Measurements from ENCODE around the gene ALKAL2. TPM values are rescaled to one million over a fixed set of nuclear protein-coding genes. Genes with fewer than 3 reads are reported as not detected.

Gene ALKAL2
- total RNA-seq, 4 donors from 2014 or later, result 0.96 to 2.5 TPM; not detected in 2

- no peak overlapping the region for H3K4me3 ChIP-seq
- no peak for DNase-seq
- H3K9me3 ChIP-seq, result no peaks in the 10 kb centered on the region
- no peaks in the 10 kb centered on the region for H3K27me3 ChIP-seq
- in situ Hi-C loops (cut with MboI; ENCODE audit: low pct_ligation_motif_present in 1 of 4, low pct_unique_long_range_greater_than_20kb in 1 of 4, low sequenced_read_pairs in 3 of 4) (no loop called here), intact Hi-C loops (cut with DNase I; ENCODE audit: low total_unique reads) (no loop called here)
- TF ChIP-seq POLR2A (IDR thresholded peaks at IDR 0.05) (no peak), EP300 (IDR thresholded peaks at IDR 0.05; ENCODE audit: low read depth) (no peak), CTCF (IDR thresholded peaks at IDR 0.05) (no peak), POLR2AphosphoS5 (IDR thresholded peaks at IDR 0.05) (no peak)
- 30% methylated on average over 6 of the region's 6 CpGs; no CpG with 5 or more reads in 1 of the 2 donors for WGBS, 2 donors (ENCODE audit: low coverage in 1 of 2)
- H3K36me3 ChIP-seq, result peaks cover 0 to 27% (median 6%) of the 10 kb centered on the region in 4 donors
- H3K4me1 ChIP-seq, result peaks cover 0 to 29% (median 7%) of the 10 kb centered on the region in 4 donors
- H3K27ac ChIP-seq, result no peak overlapping the region
These were observed 14.6 kb downstream of the ALKAL2 start for GRCh38 chr2:273333-273732.

GRCh38 chr2:271917-272316 is 16.0 kb downstream of the ALKAL2 start:
- in situ Hi-C loops (cut with MboI; ENCODE audit: low pct_ligation_motif_present in 1 of 4, low pct_unique_long_range_greater_than_20kb in 1 of 4, low sequenced_read_pairs in 3 of 4) (no loop called here), intact Hi-C loops (cut with DNase I; ENCODE audit: low total_unique reads) (no loop called here)
- TF ChIP-seq EP300 (IDR thresholded peaks at IDR 0.05; ENCODE audit: low read depth), result no peak
- no peak for TF ChIP-seq POLR2AphosphoS5 (IDR thresholded peaks at IDR 0.05)
- no peak for TF ChIP-seq POLR2A (IDR thresholded peaks at IDR 0.05)
- TF ChIP-seq CTCF (IDR thresholded peaks at IDR 0.05), result no peak
- Histone ChIP-seq H3K4me1 (peaks cover 0 to 39% (median 10%) of the 10 kb centered on the region in 4 donors), H3K27me3 (no peaks in the 10 kb centered on the region), H3K36me3 (peaks cover 0 to 13% (median under 1%) of the 10 kb centered on the region in 4 donors), H3K27ac (no peak overlapping the region), H3K9me3 (no peaks in the 10 kb centered on the region), H3K4me3 (no peak overlapping the region)
- WGBS, 2 donors (ENCODE audit: low coverage in 1 of 2), result 88 to 95% methylated on average over 10 to 12 of the region's 12 CpGs
- DNase-seq, result no peak

- peaks cover 7 to 49% (median 17%) of the 10 kb centered on the region in 4 donors for H3K4me1 ChIP-seq
- DNase-seq, result no peak
- TF ChIP-seq POLR2A (IDR thresholded peaks at IDR 0.05) (no peak), EP300 (IDR thresholded peaks at IDR 0.05; ENCODE audit: low read depth) (no peak), POLR2AphosphoS5 (IDR thresholded peaks at IDR 0.05) (no peak), CTCF (IDR thresholded peaks at IDR 0.05) (no peak)
- intact Hi-C loops (cut with DNase I; ENCODE audit: low total_unique reads) (no loop called here), in situ Hi-C loops (cut with MboI; ENCODE audit: low pct_ligation_motif_present in 1 of 4, low pct_unique_long_range_greater_than_20kb in 1 of 4, low sequenced_read_pairs in 3 of 4) (no loop called here)
- H3K4me3 ChIP-seq, result no peak overlapping the region
- peaks cover 0 to 4% (median 0%) of the 10 kb centered on the region in 4 donors for H3K36me3 ChIP-seq
- no peaks in the 10 kb centered on the region for H3K9me3 ChIP-seq
- WGBS, 2 donors (ENCODE audit: low coverage in 1 of 2), result 95 to 100% methylated on average over 2 to 4 of the region's 4 CpGs
- no peaks in the 10 kb centered on the region for H3K27me3 ChIP-seq
- no peak overlapping the region for H3K27ac ChIP-seq
These were observed 17.0 kb downstream of the ALKAL2 start for GRCh38 chr2:270861-271260.

GRCh38 chr2:269356-270030 is 18.4 kb downstream of the ALKAL2 start:
- DNase-seq, result no peak
- TF ChIP-seq POLR2A (IDR thresholded peaks at IDR 0.05) (no peak), CTCF (IDR thresholded peaks at IDR 0.05) (no peak), POLR2AphosphoS5 (IDR thresholded peaks at IDR 0.05) (no peak), EP300 (IDR thresholded peaks at IDR 0.05; ENCODE audit: low read depth) (no peak)
- in situ Hi-C loops (cut with MboI; ENCODE audit: low pct_ligation_motif_present in 1 of 4, low pct_unique_long_range_greater_than_20kb in 1 of 4, low sequenced_read_pairs in 3 of 4) (no loop called here), intact Hi-C loops (cut with DNase I; ENCODE audit: low total_unique reads) (no loop called here)
- H3K27me3 ChIP-seq, result no peaks in the 10 kb centered on the region
- peaks cover 14 to 46% (median 22%) of the 10 kb centered on the region in 4 donors for H3K4me1 ChIP-seq
- no peaks in the 10 kb centered on the region for H3K9me3 ChIP-seq
- H3K4me3 ChIP-seq, result no peak overlapping the region
- no peaks in the 10 kb centered on the region for H3K36me3 ChIP-seq
- H3K27ac ChIP-seq, result no peak overlapping the region
- 33 to 45% methylated on average over 2 to 4 of the region's 4 CpGs for WGBS, 2 donors (ENCODE audit: low coverage in 1 of 2)

All from transverse colon (tissue), 4 donors.